Natural killer cell (primary cell): Measurements from ENCODE around the gene HOXB5. TPM values are rescaled to one million over a fixed set of nuclear protein-coding genes. Genes with fewer than 3 reads are reported as not detected.

ENCODE experiments used
- ATAC-seq, 3 donors: fragments of 150-1000 bp in 2 of 3; fragments of 200-7000 bp in 1 of 3; cut with Tn5 transposase; 1 replicate in 1 of 3; 2 replicates in 2 of 3; pipeline ENCODE4 v1.10.0; 2021; ENCODE audit warnings: mild to moderate bottlenecking in 2 of 3, moderate library complexity in 2 of 3
- DNase-seq, 2 donors: peaks; one replicate each; pipeline versions ENCODE4 v3.0.0 to v3.0.0-alpha.2; 2013 to 2021; ENCODE audit warnings: mixed read lengths in 1 of 2
- H3K27ac ChIP-seq: one replicate; pipeline ENCODE4 v1.5.1; 2013; ENCODE audit warnings: mild to moderate bottlenecking, low read length
- H3K27me3 ChIP-seq: one replicate; pipeline ENCODE4 v1.6.1; 2013; ENCODE audit warnings: low read length; ENCODE audit not compliant: control insufficient read depth, insufficient read depth
- H3K36me3 ChIP-seq: one replicate; pipeline ENCODE4 v1.6.1; 2013; ENCODE audit warnings: low read length; ENCODE audit not compliant: control insufficient read depth, insufficient read depth
- H3K4me1 ChIP-seq: one replicate; pipeline ENCODE4 v1.6.1; 2013; ENCODE audit warnings: low read length; ENCODE audit not compliant: control insufficient read depth, insufficient read depth
- H3K4me3 ChIP-seq: one replicate; pipeline ENCODE4 v1.5.1; 2013; ENCODE audit warnings: low read length
- H3K9me3 ChIP-seq: one replicate; pipeline ENCODE4 v1.6.1; 2013; ENCODE audit warnings: low read length; ENCODE audit not compliant: control insufficient read depth, insufficient read depth
- H3K27ac Mint-ChIP-seq, 2 donors: one replicate each; pipeline ENCODE4 v1.8.0; 2022; ENCODE audit warnings: mild to moderate bottlenecking in 2 of 2, mixed read lengths in 2 of 2, moderate library complexity in 1 of 2
- H3K27me3 Mint-ChIP-seq, 2 donors: one replicate each; pipeline ENCODE4 v1.8.0; 2022; ENCODE audit warnings: low read depth in 2 of 2, mixed read lengths in 2 of 2
- H3K36me3 Mint-ChIP-seq: one replicate; pipeline ENCODE4 v1.8.0; 2022; ENCODE audit warnings: mixed read lengths
- H3K4me1 Mint-ChIP-seq, 2 donors: one replicate each; pipeline ENCODE4 v1.8.0; 2022; ENCODE audit warnings: mixed read lengths in 2 of 2
- H3K4me3 Mint-ChIP-seq: one replicate; pipeline ENCODE4 v1.8.0; 2022; ENCODE audit warnings: mild to moderate bottlenecking, moderate library complexity, mixed read lengths
- H3K9me3 Mint-ChIP-seq, 2 donors: one replicate each; pipeline ENCODE4 v1.8.0; 2022; ENCODE audit warnings: mixed read lengths in 2 of 2
- CTCF ChIP-seq: fragments of 200-600 bp; IDR thresholded peaks from one replicate; pipeline ENCODE4 v1.8.0; 2022; ENCODE audit warnings: antibody characterized with exemption
- WGBS: methylation state at CpG from one replicate; pipeline ENCODE4 v1.1.7; 2013; ENCODE audit warnings: missing lambda C conversion rate; ENCODE audit not compliant: insufficient coverage; 5-methylcytosine and 5-hydroxymethylcytosine counted together
- intact Hi-C: fragments of 100-400 bp; cut with micrococcal nuclease; formaldehyde crosslinking; loops from one replicate; pipeline ENCODE4 v1.14.2; 2022
- total RNA-seq, 4 donors: library from RNA; stranded (reverse); fragments of 120-200 nt in 1 of 4; gene quantifications; one replicate each; pipeline versions ENCODE4 v1.2.3 to v1.2.4, GENCODE V29; 2013 to 2022

The HOXB5 gene
- total RNA-seq, 3 donors from 2014 or later (not counting 1 experiment from before 2014, with no cell fraction given), result not detected

DNA sequence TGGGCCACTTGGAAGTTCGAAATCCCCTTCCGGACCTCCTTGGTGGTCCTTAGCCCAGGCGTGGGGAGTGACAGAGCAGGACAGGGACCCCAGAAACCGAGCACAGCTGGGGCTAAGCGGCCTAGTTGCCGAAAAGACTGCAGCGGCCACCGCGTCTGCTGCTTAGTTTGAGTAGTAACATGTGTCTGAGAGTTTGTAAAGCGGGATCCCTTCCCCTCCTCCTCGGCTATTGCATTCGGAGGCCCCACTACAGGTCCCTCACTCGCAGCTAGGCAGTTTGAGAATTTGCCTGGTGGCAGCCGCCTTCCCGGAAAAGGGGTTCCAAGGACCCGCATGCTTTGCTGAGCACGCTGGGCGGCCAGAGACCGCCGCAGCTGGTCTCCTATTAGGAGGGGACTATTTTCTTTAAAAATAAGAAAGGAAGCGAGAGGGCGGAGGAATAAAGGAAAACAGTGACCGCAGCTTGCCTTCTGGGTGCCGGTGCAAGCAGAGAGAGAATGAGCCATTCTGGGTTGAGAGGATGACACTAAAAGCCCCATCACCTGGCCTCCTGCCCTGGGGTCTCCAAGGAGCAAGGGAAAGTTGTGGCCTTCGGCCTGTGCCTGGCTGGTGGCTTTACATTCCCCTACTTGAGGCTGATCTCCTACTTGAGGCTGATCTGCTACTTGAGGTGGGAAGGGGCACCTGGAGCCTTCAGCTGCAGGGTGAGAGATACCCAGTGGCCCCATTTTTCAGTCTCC is 1.1 kb upstream of the HOXB5 start:
- H3K27me3 Mint-ChIP-seq, result peaks cover 81 to 86% of the 10 kb centered on the region in 2 donors
- no peak for TF ChIP-seq CTCF
- peaks cover 49% of the 10 kb centered on the region for H3K4me1 ChIP-seq
- no peaks in the 10 kb centered on the region for H3K36me3 ChIP-seq
- 87% methylated on average over 25 of the region's 25 CpGs for WGBS
- peaks cover 71% of the 10 kb centered on the region for H3K27me3 ChIP-seq
- H3K36me3 Mint-ChIP-seq, result no peaks in the 10 kb centered on the region
- no peak overlapping the region for H3K27ac Mint-ChIP-seq
- H3K9me3 Mint-ChIP-seq, result no peaks in the 10 kb centered on the region
- no peaks in the 10 kb centered on the region for H3K9me3 ChIP-seq
- H3K4me1 Mint-ChIP-seq, result peaks cover 45 to 55% of the 10 kb centered on the region in 2 donors
- intact Hi-C loops, result loop anchor here (5.0 kb wide), 1 partner anchor 332 kb away; no protein-coding TSS in a partner anchor
- H3K4me3 Mint-ChIP-seq, result peak overlapping the region; percentile 42
- ATAC-seq, result no peak
- no peak for DNase-seq
- no peak overlapping the region for H3K27ac ChIP-seq
- H3K4me3 ChIP-seq, result no peak overlapping the region

DNA sequence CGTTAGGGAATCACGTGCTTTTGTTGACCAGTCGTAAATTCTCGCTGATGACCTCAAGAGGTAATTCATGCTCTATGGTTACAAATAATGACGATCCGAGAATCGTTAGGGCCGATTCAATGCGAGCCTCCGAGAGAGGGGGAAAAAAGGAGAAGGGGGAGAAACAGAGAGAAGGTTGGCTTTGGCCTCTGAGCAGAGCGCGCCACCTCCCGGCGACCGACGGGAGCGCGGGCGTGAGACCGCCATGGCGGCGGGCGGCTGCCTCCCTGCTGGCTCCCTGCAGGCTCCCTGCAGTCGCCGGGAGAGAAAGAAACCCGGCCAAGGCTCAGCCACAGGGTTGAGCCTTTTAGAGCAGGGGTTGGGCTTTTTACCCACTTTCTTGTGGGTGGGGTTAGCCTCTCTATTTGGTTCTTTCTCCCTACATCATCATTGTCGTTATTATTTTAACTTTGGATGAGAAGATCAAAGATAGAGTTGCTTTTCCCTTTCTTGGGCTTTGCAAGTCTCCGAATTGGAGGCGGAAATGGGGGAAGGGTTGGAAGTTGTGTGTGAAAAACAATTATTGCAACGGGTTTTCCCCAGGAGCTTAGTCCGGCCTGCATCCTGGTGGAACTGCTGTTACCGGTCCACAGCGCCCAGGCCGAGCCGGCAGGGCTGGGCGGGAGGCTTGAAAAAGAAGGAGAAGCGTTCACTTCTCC is 410 bp upstream of the HOXB5 start:
- H3K27ac Mint-ChIP-seq, result peak overlapping the region in 1 of 2 donors; percentile 48
- Histone ChIP-seq H3K27me3 (peaks cover 69% of the 10 kb centered on the region), H3K36me3 (no peaks in the 10 kb centered on the region), H3K27ac (no peak overlapping the region), H3K9me3 (no peaks in the 10 kb centered on the region), H3K4me1 (peaks cover 49% of the 10 kb centered on the region), H3K4me3 (no peak overlapping the region)
- peaks cover 79 to 87% of the 10 kb centered on the region in 2 donors for H3K27me3 Mint-ChIP-seq
- TF ChIP-seq CTCF, result peak; percentile 87
- peaks cover 45 to 56% of the 10 kb centered on the region in 2 donors for H3K4me1 Mint-ChIP-seq
- intact Hi-C loops, result loop anchor here (1.0 to 5.0 kb wide), 2 partner anchors 258 to 332 kb away; no protein-coding TSS in a partner anchor
- WGBS, result 20% methylated on average over 36 of the region's 37 CpGs
- peak; percentile 74 to 81 (median 75) for ATAC-seq
- no peaks in the 10 kb centered on the region for H3K9me3 Mint-ChIP-seq
- peak overlapping the region; percentile 87 for H3K4me3 Mint-ChIP-seq
- DNase-seq, result peak; percentile 82 to 90
- H3K36me3 Mint-ChIP-seq, result no peaks in the 10 kb centered on the region

GRCh38 chr17:48592577-48592976 is 1.0 kb downstream of the HOXB5 start:
- H3K27ac Mint-ChIP-seq, result peak overlapping the region; percentile 48
- H3K4me1 ChIP-seq, result peaks cover 38% of the 10 kb centered on the region
- DNase-seq (peak; percentile 37 to 47), ATAC-seq (peak in 1 of 3 donors; percentile 28)
- WGBS, result 3% methylated on average over 14 of the region's 14 CpGs
- no peak overlapping the region for H3K27ac ChIP-seq
- TF ChIP-seq CTCF, result no peak
- H3K4me3 Mint-ChIP-seq, result peak overlapping the region; percentile 87
- no peak overlapping the region for H3K4me3 ChIP-seq
- peaks cover 32 to 42% of the 10 kb centered on the region in 2 donors for H3K4me1 Mint-ChIP-seq
- intact Hi-C loops, result loop anchor here (5.0 kb wide), 1 partner anchor 330 kb away; no protein-coding TSS in a partner anchor
- no peaks in the 10 kb centered on the region for H3K9me3 Mint-ChIP-seq
- no peaks in the 10 kb centered on the region for H3K36me3 ChIP-seq
- no peaks in the 10 kb centered on the region for H3K36me3 Mint-ChIP-seq
- peaks cover 62% of the 10 kb centered on the region for H3K27me3 ChIP-seq
- H3K27me3 Mint-ChIP-seq, result peaks cover 81 to 87% of the 10 kb centered on the region in 2 donors
- no peaks in the 10 kb centered on the region for H3K9me3 ChIP-seq
